Lower leg skin (tissue), 4 donors: ENCODE measurements around the gene DPP10. TPM values are rescaled to one million over a fixed set of nuclear protein-coding genes. Genes with fewer than 3 reads are reported as not detected.

Source experiments
- DNase-seq, 2 donors: peaks; one replicate each; pipeline ENCODE4 v3.0.0-alpha.2; 2019; ENCODE audit warnings: low spot score in 2 of 2
- H3K4me3 ChIP-seq: fragments of 200-600 bp; sonication (generic); 2 replicates; pipeline ENCODE4 v1.5.1; 2017; ENCODE audit warnings: mild to moderate bottlenecking, low read depth; ENCODE audit not compliant: poor library complexity, severe bottlenecking
- CTCF ChIP-seq, 3 donors: fragments of 450-650 bp; IDR thresholded peaks; one replicate each; pipeline ENCODE4 v1.5.1; 2016; ENCODE audit warnings: antibody characterized with exemption in 3 of 3, mild to moderate bottlenecking in 3 of 3, moderate library complexity in 2 of 3
- POLR2A ChIP-seq, 2 donors: fragments of 450-650 bp; IDR thresholded peaks; one replicate each; pipeline ENCODE4 v1.6.1; 2016 to 2017; ENCODE audit warnings: antibody characterized with exemption in 2 of 2, mild to moderate bottlenecking in 1 of 2, moderate library complexity in 1 of 2
- WGBS, 2 donors: methylation state at CpG; one replicate each; pipeline ENCODE4 v1.1.5; 2018; 5-methylcytosine and 5-hydroxymethylcytosine counted together
- intact Hi-C: fragments of 100-400 bp; cut with DNase I; formaldehyde crosslinking; loops from one replicate; pipeline ENCODE4 v1.15.0; 2023; ENCODE audit warnings: low total_unique reads
- total RNA-seq, 4 donors: library from RNA; depleted of rRNA; stranded (reverse); fragments of >200 nt; gene quantifications; one replicate each; pipeline ENCODE4 v1.1.0, GENCODE V29; 2016

The DPP10 gene
- total RNA-seq, 4 donors from 2014 or later: 1.1 TPM; not detected in 3

GRCh38 chr2:114642988-114643553 lies 200.6 kb downstream of the DPP10 start:
- no peak for TF ChIP-seq CTCF (IDR thresholded peaks at IDR 0.05)
- TF ChIP-seq POLR2A (IDR thresholded peaks at IDR 0.05): no peak
- intact Hi-C loops: no loop called here
- H3K4me3 ChIP-seq: no peak overlapping the region
- 71 to 72% methylated on average over 2 of the region's 2 CpGs for WGBS, 2 donors
- DNase-seq: no peak

GRCh38 chr2:114651933-114652332 lies 209.5 kb downstream of the DPP10 start:
- WGBS, 2 donors: 68 to 74% methylated on average over 4 of the region's 4 CpGs
- TF ChIP-seq POLR2A (IDR thresholded peaks at IDR 0.05) (no peak), CTCF (IDR thresholded peaks at IDR 0.05) (no peak)
- no peak for DNase-seq
- H3K4me3 ChIP-seq: no peak overlapping the region
- intact Hi-C loops: no loop called here

- no peak for DNase-seq
- intact Hi-C loops: no loop called here
- H3K4me3 ChIP-seq: no peak overlapping the region
- WGBS, 2 donors: 65 to 78% methylated on average over 2 of the region's 2 CpGs
- no peak for TF ChIP-seq POLR2A (IDR thresholded peaks at IDR 0.05)
- TF ChIP-seq CTCF (IDR thresholded peaks at IDR 0.05): no peak
These were observed 217.4 kb downstream of the DPP10 start for GRCh38 chr2:114659880-114660279.

DNA sequence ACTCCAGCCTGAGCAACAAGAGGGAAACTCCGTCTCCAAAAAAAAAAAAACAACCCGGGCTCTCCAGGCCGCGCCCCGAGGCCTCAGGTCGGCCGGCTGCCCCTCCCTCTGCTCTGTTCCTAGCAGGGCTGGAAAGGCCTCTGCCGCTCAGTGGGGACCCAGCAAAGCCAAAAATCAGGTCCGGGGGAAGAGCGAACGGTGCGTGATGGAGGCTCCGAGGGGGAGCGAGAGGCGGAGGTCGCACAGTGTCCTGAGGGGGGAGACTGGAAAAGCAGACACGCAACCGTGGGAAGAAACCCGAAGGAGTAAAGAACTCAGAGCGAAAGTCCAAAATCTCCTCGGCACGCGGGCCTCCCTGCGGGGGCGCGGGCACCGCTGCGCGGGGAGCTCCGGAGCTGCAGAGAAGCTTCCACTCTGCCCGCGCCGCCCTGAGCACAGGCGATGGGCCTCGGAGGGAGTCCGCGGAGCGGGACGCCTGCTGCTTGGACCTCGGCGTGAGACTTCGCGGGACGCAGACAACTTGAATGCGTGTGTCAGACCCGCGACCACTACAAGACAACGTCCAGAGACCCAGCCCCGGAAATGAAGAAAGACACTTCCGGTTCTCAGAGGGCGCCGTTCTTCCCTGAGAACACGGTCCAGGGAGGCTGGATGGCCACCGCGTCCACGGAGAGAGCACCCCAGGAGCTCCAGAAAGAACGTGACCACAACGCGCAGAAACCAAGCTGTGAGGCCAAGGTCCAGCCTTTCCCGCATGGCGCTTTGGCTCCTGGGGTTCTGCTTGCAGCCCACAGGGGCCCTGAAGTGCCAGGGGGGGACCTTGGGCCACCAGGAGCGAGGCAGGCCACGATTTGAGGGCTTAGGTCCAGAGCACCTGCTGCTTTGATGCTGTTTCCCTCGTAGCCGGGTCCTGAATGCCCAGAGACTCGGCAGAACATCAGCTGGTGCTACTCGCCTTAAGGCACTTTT lies 219.8 kb downstream of the DPP10 start:
- intact Hi-C loops: no loop called here
- TF ChIP-seq CTCF (IDR thresholded peaks at IDR 0.05) (no peak), POLR2A (IDR thresholded peaks at IDR 0.05) (no peak)
- no peak for DNase-seq
- H3K4me3 ChIP-seq: peak overlapping the region; percentile 23
- WGBS, 2 donors: 16 to 21% methylated on average over 60 to 67 of the region's 67 CpGs

- TF ChIP-seq CTCF (IDR thresholded peaks at IDR 0.05) (no peak), POLR2A (IDR thresholded peaks at IDR 0.05) (no peak)
- intact Hi-C loops: no loop called here
- no peak for DNase-seq
- H3K4me3 ChIP-seq: no peak overlapping the region
These were observed 226.0 kb downstream of the DPP10 start for GRCh38 chr2:114668415-114668814.
